GM10248 (cell line): ENCODE measurements around the gene ADAP1.
"Not testable (repeated sequence)": the region's sequence is repeated elsewhere in the genome, so short reads cannot be mapped to it uniquely, and the experiment has no call there.

Experiments used
- CTCF ChIA-PET: fragments of 300-600 bp; sonication (Branson Sonifier 250); formaldehyde crosslinking; extraction: SDS; loops from one replicate; lab custom pipeline; 2021; ENCODE audit warnings: antibody characterized with exemption; lab: Yijun Ruan, JAX
- POLR2A ChIA-PET: fragments of 350-650 bp; sonication (Branson Sonifier 250); formaldehyde crosslinking; extraction: SDS; loops from one replicate; lab custom pipeline; 2020; ENCODE audit warnings: antibody characterized with exemption; lab: Yijun Ruan, JAX
- DNase-seq: peaks from one replicate; pipeline ENCODE4 v3.0.0; 2012; ENCODE audit errors: extremely low spot score
- TF ChIP-seq, protein P1 (sequence below): IDR thresholded peaks from 2 replicates; pipeline ENCODE4 v1.5.1; 2012; ENCODE audit warnings: mild to moderate bottlenecking, low read depth; ENCODE audit errors: extremely low read depth, missing control alignments, control extremely low read depth

Gene ADAP1

DNA sequence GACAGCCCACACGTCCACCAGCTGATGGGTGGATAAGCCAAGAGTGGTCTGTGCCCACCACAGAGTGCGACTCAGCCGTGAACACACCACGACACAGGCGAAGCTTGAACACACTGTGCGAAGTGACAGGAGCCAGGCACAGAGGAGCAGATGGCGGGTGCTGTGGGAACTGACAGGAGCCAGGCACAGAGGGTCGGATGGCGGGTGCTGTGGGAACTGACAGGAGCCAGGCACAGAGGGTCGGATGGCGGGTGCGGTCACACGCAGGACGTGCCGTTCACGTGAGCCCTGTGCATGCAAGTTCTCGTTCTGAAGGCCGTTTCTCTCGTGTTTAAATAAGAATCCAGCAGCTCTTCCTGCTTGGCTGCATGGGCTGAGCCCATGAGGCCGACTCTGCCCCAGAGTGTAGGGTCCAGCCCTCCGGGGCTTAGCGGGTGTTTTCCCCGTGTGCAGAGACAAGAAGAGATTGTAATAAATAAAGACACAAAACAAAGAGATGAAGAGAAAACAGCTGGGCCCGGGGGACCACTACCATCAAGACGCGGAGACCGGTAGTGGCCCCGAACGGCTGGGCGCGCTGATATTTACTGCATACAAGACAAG is 5.9 kb upstream of the ADAP1 start:
- ChIA-PET POLR2A (interaction anchor here (0.6 kb wide), 1 partner anchor 58 kb away, joined by 3 read pairs; no protein-coding TSS in a partner anchor), CTCF (interaction anchor here (0.7 to 1.8 kb wide), 5 partner anchors 9 to 105 kb away, joined by 3 to 10 read pairs (median 4); partner anchors contain the start of gene COX19)
- TF ChIP-seq, protein P1, sequence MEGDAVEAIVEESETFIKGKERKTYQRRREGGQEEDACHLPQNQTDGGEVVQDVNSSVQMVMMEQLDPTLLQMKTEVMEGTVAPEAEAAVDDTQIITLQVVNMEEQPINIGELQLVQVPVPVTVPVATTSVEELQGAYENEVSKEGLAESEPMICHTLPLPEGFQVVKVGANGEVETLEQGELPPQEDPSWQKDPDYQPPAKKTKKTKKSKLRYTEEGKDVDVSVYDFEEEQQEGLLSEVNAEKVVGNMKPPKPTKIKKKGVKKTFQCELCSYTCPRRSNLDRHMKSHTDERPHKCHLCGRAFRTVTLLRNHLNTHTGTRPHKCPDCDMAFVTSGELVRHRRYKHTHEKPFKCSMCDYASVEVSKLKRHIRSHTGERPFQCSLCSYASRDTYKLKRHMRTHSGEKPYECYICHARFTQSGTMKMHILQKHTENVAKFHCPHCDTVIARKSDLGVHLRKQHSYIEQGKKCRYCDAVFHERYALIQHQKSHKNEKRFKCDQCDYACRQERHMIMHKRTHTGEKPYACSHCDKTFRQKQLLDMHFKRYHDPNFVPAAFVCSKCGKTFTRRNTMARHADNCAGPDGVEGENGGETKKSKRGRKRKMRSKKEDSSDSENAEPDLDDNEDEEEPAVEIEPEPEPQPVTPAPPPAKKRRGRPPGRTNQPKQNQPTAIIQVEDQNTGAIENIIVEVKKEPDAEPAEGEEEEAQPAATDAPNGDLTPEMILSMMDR, result no peak
- DNase-seq, result no peak

DNA sequence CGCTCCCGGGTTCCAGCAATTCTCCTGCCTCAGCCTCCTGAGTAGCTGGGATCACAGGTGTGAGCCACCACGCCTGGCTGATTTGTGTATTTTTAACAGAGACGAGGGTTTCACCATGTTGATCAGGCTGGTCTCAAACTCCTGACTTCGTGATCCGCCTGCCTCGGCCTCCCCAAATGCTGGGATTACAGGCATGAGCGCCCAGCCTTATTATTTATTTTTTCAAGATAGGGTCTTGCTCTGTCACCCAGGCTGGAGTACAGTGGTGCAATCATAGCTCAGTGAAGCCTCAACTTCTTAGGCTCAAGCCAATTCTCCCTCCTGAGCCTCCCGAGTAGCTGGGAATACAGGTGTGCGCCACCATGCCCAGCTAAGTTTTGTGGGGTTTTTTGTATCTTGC is 5.3 kb upstream of the ADAP1 start:
- not testable (repeated sequence) for DNase-seq
- ChIA-PET CTCF (interaction anchor here (0.7 to 1.8 kb wide), 6 partner anchors 8 to 105 kb away, joined by 3 to 10 read pairs (median 4); partner anchors contain the start of gene COX19), POLR2A (interaction anchor here (0.6 kb wide), 1 partner anchor 58 kb away, joined by 3 read pairs; no protein-coding TSS in a partner anchor)

DNA sequence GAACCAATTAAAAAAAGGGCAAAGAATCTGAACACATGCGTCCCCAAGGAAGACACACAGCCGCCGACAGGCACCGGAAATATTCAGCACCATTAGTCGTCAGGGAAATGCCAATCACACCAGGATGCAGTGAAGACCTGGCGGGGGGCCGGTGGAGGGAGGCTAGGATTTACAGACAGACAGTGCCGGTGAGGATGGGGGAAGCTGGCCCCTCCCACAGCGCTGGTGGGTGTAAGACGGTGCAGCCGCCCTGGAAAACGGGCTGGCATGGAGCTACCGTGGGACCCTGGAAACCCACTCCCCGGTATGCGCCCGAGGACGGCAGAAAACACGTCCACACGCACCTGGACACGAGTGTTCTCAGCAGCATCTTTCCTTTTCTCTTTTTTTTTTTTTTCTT is 4.8 kb upstream of the ADAP1 start:
- TF ChIP-seq, protein P1, result no peak
- ChIA-PET POLR2A (no interaction called here), CTCF (interaction anchor here (0.7 to 1.8 kb wide), 5 partner anchors 7 to 106 kb away, joined by 3 to 10 read pairs (median 3); no protein-coding TSS in a partner anchor)
- DNase-seq, result no peak

DNA sequence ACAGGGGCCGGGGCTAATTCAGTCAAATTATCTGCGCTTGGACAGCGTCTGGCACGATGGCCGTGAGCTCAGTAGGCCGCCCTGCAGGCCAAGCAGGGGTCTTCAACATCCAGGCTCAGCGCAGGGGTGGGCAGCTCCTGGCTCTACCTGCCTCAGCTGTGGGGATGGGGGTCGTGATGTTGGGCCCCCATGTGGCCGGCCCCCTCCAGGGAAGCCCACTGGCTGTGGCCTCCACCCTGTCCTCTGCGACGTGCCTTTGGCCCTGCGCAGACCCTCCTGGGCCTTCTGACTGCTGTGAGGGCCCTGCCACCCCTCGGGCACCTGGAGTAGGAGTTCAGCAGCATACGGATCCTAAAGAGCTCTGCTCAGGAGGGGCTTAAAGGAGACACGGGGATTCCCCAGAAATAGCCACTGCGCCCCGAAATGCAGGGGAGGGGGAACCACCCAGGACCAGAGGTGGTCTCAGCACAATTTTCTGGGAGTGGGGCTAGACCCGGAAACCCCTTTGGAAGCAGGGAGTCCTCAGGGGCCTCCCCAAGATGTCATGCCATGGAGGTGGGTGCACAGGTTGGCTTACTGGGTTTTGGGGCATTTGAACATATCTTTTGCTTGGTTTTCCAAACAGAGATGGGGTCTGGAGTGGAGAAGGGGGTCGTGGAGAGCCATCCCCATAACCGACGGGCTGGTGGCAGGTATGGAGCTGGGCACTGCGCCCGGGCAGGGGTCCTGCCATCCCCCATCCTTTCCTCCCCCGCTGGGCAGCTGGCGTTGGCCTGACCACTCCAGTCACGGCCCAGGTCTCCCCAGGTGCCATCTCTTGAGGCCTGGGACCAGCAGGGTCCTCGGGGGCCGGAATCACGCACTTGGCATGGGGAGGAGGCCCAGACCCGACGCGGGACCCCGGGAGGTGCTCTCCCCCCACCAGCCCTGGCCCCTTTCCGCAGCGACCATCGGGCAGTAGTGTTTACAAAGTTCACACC is 4.0 kb upstream of the ADAP1 start:
- TF ChIP-seq, protein P1, result no peak
- ChIA-PET POLR2A (no interaction called here), CTCF (interaction anchor here (1.1 to 2.8 kb wide), 3 partner anchors 15 to 34 kb away, joined by 3 to 12 read pairs (median 3); no protein-coding TSS in a partner anchor)
- no peak for DNase-seq

DNA sequence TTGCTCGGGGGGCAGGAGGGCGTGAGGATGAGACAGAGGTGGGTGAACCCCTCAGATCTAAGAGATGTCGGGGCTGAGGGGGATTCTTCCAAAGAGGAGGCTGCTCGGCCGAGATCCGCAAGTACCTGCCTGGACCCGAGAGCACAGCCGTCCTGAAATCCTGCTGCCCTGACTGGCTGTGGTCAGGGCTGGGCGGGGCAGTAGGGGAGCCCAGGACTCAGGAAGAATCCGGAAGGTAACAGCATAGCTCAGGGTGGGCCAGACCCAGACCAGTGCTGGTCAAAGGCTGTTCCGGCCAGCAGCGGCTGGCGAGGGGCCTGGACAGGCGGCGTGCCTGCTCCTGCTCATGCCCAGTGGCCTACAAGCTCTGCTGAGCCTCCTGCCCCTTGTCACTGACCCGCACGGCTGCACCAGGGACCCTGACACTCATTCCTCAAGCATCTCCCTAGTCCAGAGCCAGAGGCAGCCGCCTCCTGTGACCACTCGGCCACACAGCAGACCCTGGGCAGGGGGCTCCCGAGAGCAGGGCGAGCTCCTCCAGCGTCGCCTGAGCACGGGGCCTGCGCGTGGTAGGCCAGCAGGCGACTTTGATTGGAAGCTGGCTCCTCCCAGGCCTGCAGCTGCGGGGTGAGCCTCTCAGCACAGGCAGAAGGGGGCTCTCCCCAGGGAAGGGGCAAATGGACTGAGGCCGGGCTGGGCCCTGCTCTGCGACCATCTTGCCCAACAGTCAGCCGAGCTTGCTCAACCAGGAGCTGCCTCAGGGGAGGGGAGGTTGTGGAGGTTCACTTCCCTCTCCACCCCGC is 3.1 kb upstream of the ADAP1 start:
- ChIA-PET CTCF (interaction anchor here (2.8 kb wide), 1 partner anchor 35 kb away, joined by 12 read pairs; no protein-coding TSS in a partner anchor), POLR2A (no interaction called here)
- TF ChIP-seq, protein P1, result no peak
- DNase-seq, result no peak

DNA sequence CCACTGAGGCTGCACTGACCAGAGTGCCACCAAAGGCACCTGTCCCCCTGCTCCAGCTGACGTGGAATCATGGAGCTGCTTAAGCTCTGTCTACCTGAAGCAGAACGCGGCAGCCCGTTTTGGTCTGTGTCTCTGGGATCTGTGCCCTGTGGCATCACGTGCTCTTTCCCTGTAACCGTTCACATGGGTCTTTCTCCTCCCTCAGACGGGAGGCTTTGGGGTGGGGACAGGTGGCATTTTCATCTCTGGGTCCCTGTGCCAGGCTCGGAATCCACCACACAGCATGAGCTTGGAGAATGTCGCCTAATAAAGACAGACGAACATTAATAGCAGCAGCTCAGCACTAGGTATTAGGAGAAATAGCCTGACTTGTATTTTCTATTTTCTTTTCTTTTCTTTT is 1.6 kb upstream of the ADAP1 start:
- ChIA-PET CTCF (interaction anchor here (1.5 to 2.8 kb wide), 4 partner anchors 11 to 46 kb away, joined by 6 to 12 read pairs (median 6); partner anchors contain the start of gene COX19), POLR2A (no interaction called here)
- DNase-seq, result no peak
- TF ChIP-seq, protein P1, result no peak
